ENCODE results near the gene LRRC42. TPM values are rescaled to one million over a fixed set of nuclear protein-coding genes. Genes with fewer than 3 reads are reported as not detected.

LRRC42 gene
- total RNA-seq, 2 donors from 2014 or later, result 10.5 to 10.6 TPM

DNA sequence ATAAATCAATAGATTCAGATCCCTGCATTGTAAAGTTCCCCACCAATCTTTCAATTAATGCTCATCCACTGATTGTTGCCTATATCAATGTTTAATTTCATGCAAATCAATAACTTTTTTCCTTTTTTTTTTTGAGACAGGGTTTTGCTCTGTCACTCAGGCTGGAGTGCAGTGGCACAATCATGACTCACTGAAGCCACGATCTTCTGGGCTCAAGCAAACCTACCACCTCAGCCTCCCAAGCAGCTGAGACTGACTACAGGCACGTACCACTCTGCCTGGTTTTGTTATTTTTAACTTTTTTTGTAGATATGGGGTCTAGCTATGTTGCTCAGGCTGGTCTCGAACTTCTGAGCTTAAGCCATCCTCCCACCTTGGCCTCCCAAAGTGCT is 26.5 kb upstream of the LRRC42 start:
- no peaks in the 10 kb centered on the region for H3K27me3 ChIP-seq
- TF ChIP-seq CTCF (IDR thresholded peaks at IDR 0.05), result no peak
- no peaks in the 10 kb centered on the region for H3K36me3 ChIP-seq
- H3K9me3 ChIP-seq, result no peaks in the 10 kb centered on the region
- no peaks in the 10 kb centered on the region for H3K4me1 ChIP-seq
- no peak for DNase-seq (ENCODE audit: low spot score)
- no peak overlapping the region for H3K4me3 ChIP-seq
- no peak overlapping the region for H3K27ac ChIP-seq

- TF ChIP-seq CTCF (IDR thresholded peaks at IDR 0.05), result no peak
- H3K9me3 ChIP-seq, result no peaks in the 10 kb centered on the region
- no peaks in the 10 kb centered on the region for H3K4me1 ChIP-seq
- no peaks in the 10 kb centered on the region for H3K27me3 ChIP-seq
- H3K4me3 ChIP-seq, result no peak overlapping the region
- H3K36me3 ChIP-seq, result no peaks in the 10 kb centered on the region
- no peak for DNase-seq (ENCODE audit: low spot score)
- no peak overlapping the region for H3K27ac ChIP-seq
Measured at GRCh38 chr1:53927376-53927881, 18.7 kb upstream of the LRRC42 start.

DNA sequence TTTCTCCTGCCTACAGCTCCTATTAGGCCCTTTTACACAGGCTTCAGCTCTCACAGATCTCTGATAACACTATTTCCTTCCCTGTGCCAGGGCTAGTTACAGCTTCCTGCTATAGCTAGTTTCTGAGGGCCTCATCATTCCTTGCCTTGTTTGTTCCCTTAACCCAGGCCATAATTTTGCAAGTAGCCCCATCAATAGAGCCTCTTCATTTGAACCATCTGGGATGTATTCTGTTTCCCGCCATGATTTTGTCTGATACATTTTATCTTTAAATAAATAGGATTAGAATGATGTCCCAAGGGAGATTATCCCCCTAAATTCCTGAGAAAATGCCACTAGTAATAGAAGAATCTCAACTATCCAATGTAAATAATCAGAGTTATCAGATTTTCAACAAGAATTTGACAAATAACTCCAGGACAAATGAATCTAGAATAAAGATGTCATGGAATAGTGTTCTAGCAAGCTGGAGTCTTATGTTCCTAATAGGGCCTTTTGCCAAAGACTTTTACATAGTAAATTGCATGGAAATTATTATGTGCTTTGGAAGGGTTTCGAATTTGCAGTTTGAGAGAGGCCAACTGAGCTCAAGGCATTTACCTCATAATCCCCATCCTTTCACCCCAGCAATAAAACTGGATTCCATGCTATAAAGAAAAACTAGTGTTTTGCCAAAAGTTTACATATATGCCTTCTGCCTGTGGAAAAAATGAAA is 16.7 kb upstream of the LRRC42 start:
- no peak for DNase-seq (ENCODE audit: low spot score)
- H3K36me3 ChIP-seq, result no peaks in the 10 kb centered on the region
- no peak for TF ChIP-seq CTCF (IDR thresholded peaks at IDR 0.05)
- H3K4me1 ChIP-seq, result no peaks in the 10 kb centered on the region
- no peak overlapping the region for H3K27ac ChIP-seq
- H3K27me3 ChIP-seq, result no peaks in the 10 kb centered on the region
- H3K4me3 ChIP-seq, result no peak overlapping the region
- no peaks in the 10 kb centered on the region for H3K9me3 ChIP-seq

DNA sequence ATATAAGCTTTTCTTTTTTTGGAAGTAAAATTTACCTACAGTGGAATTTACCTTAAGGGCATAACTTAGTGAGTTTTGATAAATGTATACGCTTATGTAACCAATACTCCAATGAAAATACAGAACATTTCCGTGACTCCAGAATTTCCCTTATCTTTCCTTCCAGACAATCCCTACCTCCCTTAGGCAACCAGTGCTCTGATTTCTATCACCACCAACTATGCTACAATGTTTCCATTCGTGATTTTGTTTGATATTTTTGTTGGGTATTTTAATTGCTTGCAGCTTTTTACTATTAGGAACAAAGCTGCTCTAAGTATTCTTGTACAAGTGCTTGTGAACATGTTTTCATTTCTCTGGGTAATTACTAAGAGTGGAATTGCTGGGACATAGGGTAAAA is 15.2 kb upstream of the LRRC42 start:
- Histone ChIP-seq H3K9me3 (no peaks in the 10 kb centered on the region), H3K36me3 (no peaks in the 10 kb centered on the region), H3K4me3 (no peak overlapping the region), H3K27ac (no peak overlapping the region), H3K4me1 (no peaks in the 10 kb centered on the region), H3K27me3 (no peaks in the 10 kb centered on the region)
- DNase-seq (ENCODE audit: low spot score), result no peak
- no peak for TF ChIP-seq CTCF (IDR thresholded peaks at IDR 0.05)

DNA sequence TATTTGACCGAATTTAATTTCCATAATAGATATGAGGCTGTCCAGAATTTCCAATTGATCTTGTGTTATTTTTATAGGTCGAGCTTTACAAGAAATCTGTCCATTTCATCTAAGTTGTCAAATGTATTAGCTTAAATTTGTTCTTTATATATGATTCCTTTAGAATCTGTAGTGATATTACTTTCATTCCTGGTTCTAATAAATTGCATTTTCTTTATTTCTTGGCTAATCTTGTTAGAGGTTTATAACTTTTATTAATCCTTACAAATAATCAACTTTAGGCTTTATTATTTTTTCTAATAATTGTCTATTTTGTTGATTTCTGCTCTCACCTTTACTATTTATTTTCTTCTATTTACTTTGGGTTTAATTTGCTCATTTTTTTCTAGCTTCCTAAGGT is 14.6 kb upstream of the LRRC42 start:
- no peaks in the 10 kb centered on the region for H3K27me3 ChIP-seq
- no peak overlapping the region for H3K27ac ChIP-seq
- no peaks in the 10 kb centered on the region for H3K36me3 ChIP-seq
- no peak for DNase-seq (ENCODE audit: low spot score)
- H3K9me3 ChIP-seq, result no peaks in the 10 kb centered on the region
- H3K4me3 ChIP-seq, result no peak overlapping the region
- no peak for TF ChIP-seq CTCF (IDR thresholded peaks at IDR 0.05)
- H3K4me1 ChIP-seq, result no peaks in the 10 kb centered on the region

Measured in right atrium auricular region (tissue), 2 donors.